Endothelial cell of umbilical vein (primary cell): Measurements from ENCODE around the gene KRTAP19-1. TPM values are rescaled to one million over a fixed set of nuclear protein-coding genes. Genes with fewer than 3 reads are reported as not detected.

Source experiments
- BruUV-seq: library from RNA; stranded (reverse); fragments of 400-500 nt; replicated peaks from 2 replicates; lab custom pipeline; 2021; lab: Mats Ljungman, UMichigan
- CTCF ChIA-PET: fragments of 300-600, 350-600 bp; sonication (Branson Sonifier 250); formaldehyde crosslinking; loops from one replicate; lab custom pipeline; 2021; ENCODE audit warnings: antibody characterized with exemption, inconsistent platforms; lab: Charles Lee
- POLR2A ChIA-PET: fragments of 300-600, 350-600 bp; sonication (Branson Sonifier 250); formaldehyde crosslinking; loops from one replicate; lab custom pipeline; 2021; ENCODE audit warnings: antibody characterized with exemption, inconsistent platforms; lab: Charles Lee
- DNase-seq: peaks from one replicate; pipeline ENCODE4 v3.0.0-alpha.2; 2011; ENCODE audit warnings: low read depth, low spot score
- FAIRE-seq: peaks from 2 replicates; lab custom pipeline; 2011; peaks lifted over from hg19 to GRCh38; lab: Jason Lieb, UNC
- H2AFZ ChIP-seq: 2 replicates; pipeline ENCODE4 v1.6.0; 2012; ENCODE audit warnings: low read depth, low read length, control low read depth, inconsistent platforms
- H3K27ac ChIP-seq: 2 replicates; pipeline ENCODE4 v1.5.1; 2011; ENCODE audit warnings: low read depth, mild to moderate bottlenecking, control low read depth, low read length, moderate library complexity; ENCODE audit not compliant: insufficient read depth
- H3K27me3 ChIP-seq, 2 experiments: 2 replicates each; pipeline versions ENCODE4 v1.6.0 to v1.6.1; 2011; ENCODE audit warnings: low read length in 2 of 2, mixed read lengths in 1 of 2; ENCODE audit not compliant: control insufficient read depth in 2 of 2, insufficient read depth in 2 of 2
- H3K36me3 ChIP-seq, 2 experiments: 2 replicates in 1 of 2; 3 replicates in 1 of 2; pipeline ENCODE4 v1.5.1; 2011; ENCODE audit warnings: low read length in 2 of 2, mild to moderate bottlenecking in 1 of 2, moderate library complexity in 1 of 2; ENCODE audit not compliant: control insufficient read depth in 2 of 2, insufficient read depth in 2 of 2; ENCODE audit errors: extremely low read depth in 1 of 2
- H3K4me1 ChIP-seq: 3 replicates; pipeline ENCODE4 v1.5.1; 2011; ENCODE audit warnings: mild to moderate bottlenecking, low read length; ENCODE audit not compliant: control insufficient read depth, insufficient read depth; ENCODE audit errors: extremely low read depth
- H3K4me2 ChIP-seq: 2 replicates; pipeline ENCODE4 v1.6.1; 2011; ENCODE audit warnings: low read length, control low read depth, mixed read lengths; ENCODE audit not compliant: insufficient read depth
- H3K4me3 ChIP-seq, 3 experiments: fragments of 200-600 bp in 1 of 3; sonication (generic), shearing (Covaris generic) in 1 of 3; replicated peaks in 1 of 3; 2 replicates each; pipeline ENCODE4 v1.5.1; 2011 to 2016; ENCODE audit warnings: control low read depth in 3 of 3, low read length in 3 of 3, mild to moderate bottlenecking in 2 of 3, inconsistent platforms in 1 of 3, low read depth in 1 of 3, moderate library complexity in 1 of 3; ENCODE audit not compliant: insufficient read depth in 1 of 3
- H3K79me2 ChIP-seq: 2 replicates; pipeline ENCODE4 v1.6.0; 2012; ENCODE audit warnings: low read length, inconsistent platforms; ENCODE audit not compliant: control insufficient read depth, insufficient read depth
- H3K9ac ChIP-seq: replicated peaks from 2 replicates; pipeline ENCODE3; 2011; ENCODE audit warnings: low read length, control low read depth; ENCODE audit not compliant: insufficient read depth; ENCODE audit errors: extremely low read depth
- H3K9me1 ChIP-seq: replicated peaks from 3 replicates; pipeline ENCODE4 v1.6.0; 2011; ENCODE audit warnings: mild to moderate bottlenecking, low read length; ENCODE audit not compliant: control insufficient read depth, insufficient read depth; ENCODE audit errors: extremely low read depth
- H3K9me3 ChIP-seq: replicated peaks from 2 replicates; pipeline ENCODE4 v1.5.1; 2012; ENCODE audit warnings: low read length, inconsistent platforms; ENCODE audit not compliant: control insufficient read depth, insufficient read depth
- H4K20me1 ChIP-seq: replicated peaks from 2 replicates; pipeline ENCODE3; 2011; ENCODE audit warnings: mild to moderate bottlenecking, low read length; ENCODE audit not compliant: control insufficient read depth, insufficient read depth; ENCODE audit errors: extremely low read depth
- EZH2 ChIP-seq: IDR thresholded peaks from 2 replicates; pipeline ENCODE4 v1.6.1; 2012; ENCODE audit warnings: borderline replicate concordance, low read depth, mild to moderate bottlenecking, moderate library complexity, low read length, inconsistent platforms; ENCODE audit not compliant: severe bottlenecking
- FOS ChIP-seq: IDR thresholded peaks from 2 replicates; pipeline ENCODE4 v1.6.1; 2011; ENCODE audit warnings: mild to moderate bottlenecking, low read length, moderate library complexity, borderline replicate concordance; ENCODE audit not compliant: insufficient read depth
- GATA2 ChIP-seq: IDR thresholded peaks from 2 replicates; pipeline ENCODE4 v1.7.0; 2011; ENCODE audit warnings: low read depth, mild to moderate bottlenecking, moderate library complexity, mixed read lengths, low read length; ENCODE audit not compliant: insufficient read length, insufficient read depth
- JUN ChIP-seq: IDR thresholded peaks from 2 replicates; pipeline ENCODE4 v1.6.1; 2011; ENCODE audit warnings: borderline replicate concordance, low read depth; ENCODE audit not compliant: insufficient read length, insufficient read depth
- MYC ChIP-seq: IDR thresholded peaks from one replicate; pipeline ENCODE4 v1.6.1; 2011; ENCODE audit warnings: mild to moderate bottlenecking, low read depth, low read length
- POLR2A ChIP-seq: IDR thresholded peaks from 2 replicates; pipeline ENCODE4 v1.6.1; 2012; ENCODE audit warnings: low read depth, mild to moderate bottlenecking, control low read depth, low read length
- POLR2AphosphoS5 ChIP-seq: IDR thresholded peaks from 2 replicates; pipeline ENCODE4 v1.6.1; 2012; ENCODE audit warnings: low read depth, mild to moderate bottlenecking, control low read depth, low read length, moderate library complexity; ENCODE audit not compliant: insufficient read depth
- dilution Hi-C: fragments of 300-500 bp; cut with MboI; formaldehyde crosslinking; loops from one replicate; pipeline ENCODE4 v1.15.0; 2019; ENCODE audit warnings: low sequenced_read_pairs; ENCODE audit not compliant: extremely low pct_ligation_motif_present
- intact Hi-C: fragments of 100-400 bp; cut with micrococcal nuclease; formaldehyde crosslinking; loops from one replicate; pipeline ENCODE4 v1.10.0; 2022
- polyA plus RNA-seq, 4 experiments: library from polyadenylated mRNA; depleted of rRNA in 3 of 4; stranded (reverse) in 3 of 4; unstranded in 1 of 4; fragments of >200 nt; gene quantifications; 2 replicates each; pipeline versions ENCODE4 v1.2.1 to v1.2.3, GENCODE V29; 2011 to 2012; ENCODE audit warnings: missing spikeins in 1 of 4
- total RNA-seq: library from RNA; stranded (reverse); gene quantifications from 2 replicates; pipeline ENCODE4 v1.2.3, GENCODE V29; 2021
- TF ChIP-seq, protein P1 (sequence below), 2 donors: IDR thresholded peaks; 1 replicate in 1 of 2; 2 replicates in 1 of 2; pipeline ENCODE4 v1.5.1; 2011; ENCODE audit warnings: low read length in 2 of 2, mild to moderate bottlenecking in 2 of 2, moderate library complexity in 2 of 2, control low read depth in 1 of 2, inconsistent platforms in 1 of 2, low read depth in 1 of 2; ENCODE audit not compliant: insufficient read depth in 1 of 2; ENCODE audit errors: extremely low read depth in 1 of 2
- TF ChIP-seq, protein P2 (sequence below): IDR thresholded peaks from 2 replicates; pipeline ENCODE4 v1.6.1; 2011; ENCODE audit not compliant: insufficient read depth, insufficient read length

Gene KRTAP19-1
- total and polyA plus RNA-seq, 2 donors (not counting 3 experiments of a cell fraction or from before 2014, with no cell fraction given), result not detected

DNA sequence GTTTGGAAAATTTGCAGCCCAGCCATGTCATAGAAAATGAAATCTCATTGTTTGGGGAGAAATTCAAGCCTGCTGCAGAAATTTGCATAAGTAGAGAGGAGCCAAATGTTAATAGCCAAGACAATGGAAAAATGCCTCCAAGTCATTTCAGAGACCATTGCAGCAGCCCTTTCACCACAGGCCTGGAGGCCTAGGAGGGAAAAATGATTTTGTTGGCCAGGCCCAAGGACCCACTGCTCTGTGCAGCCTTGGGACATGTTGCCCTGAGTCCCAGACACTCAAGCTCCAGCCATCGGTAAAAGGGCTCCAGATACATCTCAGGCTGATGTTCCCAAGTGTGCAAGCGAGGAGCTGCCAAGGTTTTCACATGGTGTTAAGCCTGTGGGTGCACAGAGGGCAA is 6.0 kb upstream of the KRTAP19-1 start:
- BruUV-seq, result no TSS peak
- Histone ChIP-seq H3K4me2 (no peak overlapping the region), H3K4me1 (no peaks in the 10 kb centered on the region), H3K36me3 (no peaks in the 10 kb centered on the region), H3K79me2 (no peaks in the 10 kb centered on the region), H3K9me3 (peaks cover 4% of the 10 kb centered on the region), H3K9me1 (no peaks in the 10 kb centered on the region), H4K20me1 (no peaks in the 10 kb centered on the region), H3K27me3 (no peaks in the 10 kb centered on the region), H3K9ac (no peak overlapping the region), H3K27ac (no peak overlapping the region), H3K4me3 (no peak overlapping the region), H2AFZ (no peak overlapping the region)
- dilution Hi-C loops, result no loop called here
- CTCF ChIA-PET, result no interaction called here
- TF ChIP-seq GATA2 (no peak), POLR2A (no peak), EZH2 (no peak), FOS (no peak), JUN (no peak), POLR2AphosphoS5 (no peak), MYC (no peak)
- TF ChIP-seq, protein P1, sequence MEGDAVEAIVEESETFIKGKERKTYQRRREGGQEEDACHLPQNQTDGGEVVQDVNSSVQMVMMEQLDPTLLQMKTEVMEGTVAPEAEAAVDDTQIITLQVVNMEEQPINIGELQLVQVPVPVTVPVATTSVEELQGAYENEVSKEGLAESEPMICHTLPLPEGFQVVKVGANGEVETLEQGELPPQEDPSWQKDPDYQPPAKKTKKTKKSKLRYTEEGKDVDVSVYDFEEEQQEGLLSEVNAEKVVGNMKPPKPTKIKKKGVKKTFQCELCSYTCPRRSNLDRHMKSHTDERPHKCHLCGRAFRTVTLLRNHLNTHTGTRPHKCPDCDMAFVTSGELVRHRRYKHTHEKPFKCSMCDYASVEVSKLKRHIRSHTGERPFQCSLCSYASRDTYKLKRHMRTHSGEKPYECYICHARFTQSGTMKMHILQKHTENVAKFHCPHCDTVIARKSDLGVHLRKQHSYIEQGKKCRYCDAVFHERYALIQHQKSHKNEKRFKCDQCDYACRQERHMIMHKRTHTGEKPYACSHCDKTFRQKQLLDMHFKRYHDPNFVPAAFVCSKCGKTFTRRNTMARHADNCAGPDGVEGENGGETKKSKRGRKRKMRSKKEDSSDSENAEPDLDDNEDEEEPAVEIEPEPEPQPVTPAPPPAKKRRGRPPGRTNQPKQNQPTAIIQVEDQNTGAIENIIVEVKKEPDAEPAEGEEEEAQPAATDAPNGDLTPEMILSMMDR (IDR thresholded peaks at IDR 0.05; ENCODE audit: extremely low read depth in 1 of 2, insufficient read depth in 1 of 2, low read depth in 1 of 2, low read length in 2 of 2), result no peak
- TF ChIP-seq, protein P2, sequence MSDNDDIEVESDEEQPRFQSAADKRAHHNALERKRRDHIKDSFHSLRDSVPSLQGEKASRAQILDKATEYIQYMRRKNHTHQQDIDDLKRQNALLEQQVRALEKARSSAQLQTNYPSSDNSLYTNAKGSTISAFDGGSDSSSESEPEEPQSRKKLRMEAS, result no peak
- DNase-seq, result no peak
- POLR2A ChIA-PET, result no interaction called here
- intact Hi-C loops, result no loop called here
- FAIRE-seq, result no peak
